Measurements from ENCODE around the gene TAS2R50.

TAS2R50 gene

GRCh38 chr12:10982244-10982643 is 4.5 kb downstream of the TAS2R50 start:
- DNase-seq (peak; percentile 41 to 55 (median 42)), ATAC-seq (replicated peaks) (peak; percentile 95)
- H3K4me1 Mint-ChIP-seq (ENCODE audit: low read depth in 2 of 2), result peaks cover 21 to 27% of the 10 kb centered on the region in 2 donors
- H3K27me3 Mint-ChIP-seq, result peaks cover 27 to 42% of the 10 kb centered on the region in 2 donors
- H3K4me3 Mint-ChIP-seq, result peak overlapping the region in 1 of 2 donors; percentile 36
- H3K9me3 Mint-ChIP-seq, result no peaks in the 10 kb centered on the region
- no peak overlapping the region for H3K27ac Mint-ChIP-seq
- no peaks in the 10 kb centered on the region for H3K36me3 Mint-ChIP-seq (ENCODE audit: insufficient read depth)

GRCh38 chr12:10974965-10975364 is 11.7 kb downstream of the TAS2R50 start:
- H3K36me3 Mint-ChIP-seq (ENCODE audit: insufficient read depth), result no peaks in the 10 kb centered on the region
- no peak for DNase-seq
- peaks cover 16 to 47% of the 10 kb centered on the region in 2 donors for H3K27me3 Mint-ChIP-seq
- peaks cover 15 to 18% of the 10 kb centered on the region in 2 donors for H3K4me1 Mint-ChIP-seq (ENCODE audit: low read depth in 2 of 2)
- no peaks in the 10 kb centered on the region for H3K9me3 Mint-ChIP-seq
- ATAC-seq (replicated peaks), result no peak
- H3K27ac Mint-ChIP-seq, result no peak overlapping the region
- H3K4me3 Mint-ChIP-seq, result no peak overlapping the region

GRCh38 chr12:10968765-10969456 is 17.8 kb downstream of the TAS2R50 start:
- H3K27ac Mint-ChIP-seq, result no peak overlapping the region
- H3K4me3 Mint-ChIP-seq, result no peak overlapping the region
- ATAC-seq (replicated peaks) (no peak), DNase-seq (no peak)
- no peaks in the 10 kb centered on the region for H3K9me3 Mint-ChIP-seq
- no peaks in the 10 kb centered on the region for H3K36me3 Mint-ChIP-seq (ENCODE audit: insufficient read depth)
- H3K4me1 Mint-ChIP-seq (ENCODE audit: low read depth in 2 of 2), result peaks cover 0 to 2% of the 10 kb centered on the region in 2 donors
- no peaks in the 10 kb centered on the region for H3K27me3 Mint-ChIP-seq

GRCh38 chr12:10967409-10967808 is 19.3 kb downstream of the TAS2R50 start:
- Mint-ChIP-seq H3K27ac (no peak overlapping the region), H3K4me3 (no peak overlapping the region), H3K36me3 (ENCODE audit: insufficient read depth) (no peaks in the 10 kb centered on the region), H3K4me1 (ENCODE audit: low read depth in 2 of 2) (peaks cover 0 to 2% of the 10 kb centered on the region in 2 donors), H3K27me3 (no peaks in the 10 kb centered on the region), H3K9me3 (no peaks in the 10 kb centered on the region)
- DNase-seq (no peak), ATAC-seq (replicated peaks) (no peak)

GRCh38 chr12:10966314-10966713 is 20.4 kb downstream of the TAS2R50 start:
- Mint-ChIP-seq H3K4me3 (no peak overlapping the region), H3K36me3 (ENCODE audit: insufficient read depth) (no peaks in the 10 kb centered on the region), H3K9me3 (no peaks in the 10 kb centered on the region), H3K4me1 (ENCODE audit: low read depth in 2 of 2) (peaks cover 2 to 5% of the 10 kb centered on the region in 2 donors), H3K27me3 (no peaks in the 10 kb centered on the region), H3K27ac (peak overlapping the region in 1 of 2 donors; percentile 30)
- DNase-seq (no peak), ATAC-seq (replicated peaks) (no peak)

- Mint-ChIP-seq H3K36me3 (ENCODE audit: insufficient read depth) (peaks cover 2% of the 10 kb centered on the region), H3K9me3 (no peaks in the 10 kb centered on the region), H3K27ac (no peak overlapping the region), H3K27me3 (no peaks in the 10 kb centered on the region), H3K4me1 (ENCODE audit: low read depth in 2 of 2) (peaks cover 9 to 10% of the 10 kb centered on the region in 2 donors), H3K4me3 (no peak overlapping the region)
- ATAC-seq (replicated peaks) (no peak), DNase-seq (no peak)
Measured at GRCh38 chr12:10965476-10965875, 21.2 kb downstream of the TAS2R50 start.

GRCh38 chr12:10960211-10960610 is 26.5 kb downstream of the TAS2R50 start:
- H3K9me3 Mint-ChIP-seq, result peaks cover 0 to 1% of the 10 kb centered on the region in 2 donors
- H3K36me3 Mint-ChIP-seq (ENCODE audit: insufficient read depth), result peaks cover 2% of the 10 kb centered on the region
- H3K27ac Mint-ChIP-seq, result no peak overlapping the region
- ATAC-seq (replicated peaks), result peak; percentile 82
- H3K27me3 Mint-ChIP-seq, result no peaks in the 10 kb centered on the region
- H3K4me3 Mint-ChIP-seq, result no peak overlapping the region
- peaks cover 24 to 32% of the 10 kb centered on the region in 2 donors for H3K4me1 Mint-ChIP-seq (ENCODE audit: low read depth in 2 of 2)
- no peak for DNase-seq

- no peak for DNase-seq
- Mint-ChIP-seq H3K27me3 (no peaks in the 10 kb centered on the region), H3K27ac (no peak overlapping the region), H3K36me3 (ENCODE audit: insufficient read depth) (peaks cover 2% of the 10 kb centered on the region), H3K4me1 (ENCODE audit: low read depth in 2 of 2) (peaks cover 26 to 33% of the 10 kb centered on the region in 2 donors), H3K9me3 (peaks cover 0 to 2% of the 10 kb centered on the region in 2 donors), H3K4me3 (no peak overlapping the region)
- no peak for ATAC-seq (replicated peaks)
Measured at GRCh38 chr12:10959804-10960203, 26.9 kb downstream of the TAS2R50 start.

- Mint-ChIP-seq H3K36me3 (ENCODE audit: insufficient read depth) (peaks cover 2% of the 10 kb centered on the region), H3K27me3 (no peaks in the 10 kb centered on the region), H3K27ac (peak overlapping the region in 1 of 2 donors; percentile 4), H3K4me3 (no peak overlapping the region), H3K4me1 (ENCODE audit: low read depth in 2 of 2) (peaks cover 38 to 50% of the 10 kb centered on the region in 2 donors), H3K9me3 (peaks cover 0 to 2% of the 10 kb centered on the region in 2 donors)
- ATAC-seq (replicated peaks), result no peak
- DNase-seq, result no peak
Measured at GRCh38 chr12:10957741-10958140, 29.0 kb downstream of the TAS2R50 start.

GRCh38 chr12:10956085-10956484 is 30.6 kb downstream of the TAS2R50 start:
- DNase-seq, result no peak
- H3K9me3 Mint-ChIP-seq, result peaks cover 0 to 2% of the 10 kb centered on the region in 2 donors
- peaks cover 2% of the 10 kb centered on the region for H3K36me3 Mint-ChIP-seq (ENCODE audit: insufficient read depth)
- no peak for ATAC-seq (replicated peaks)
- H3K4me3 Mint-ChIP-seq, result no peak overlapping the region
- no peak overlapping the region for H3K27ac Mint-ChIP-seq
- H3K27me3 Mint-ChIP-seq, result no peaks in the 10 kb centered on the region
- peaks cover 36 to 42% of the 10 kb centered on the region in 2 donors for H3K4me1 Mint-ChIP-seq (ENCODE audit: low read depth in 2 of 2)

- Mint-ChIP-seq H3K36me3 (ENCODE audit: insufficient read depth) (no peaks in the 10 kb centered on the region), H3K4me1 (ENCODE audit: low read depth in 2 of 2) (peaks cover 21 to 30% of the 10 kb centered on the region in 2 donors), H3K27ac (no peak overlapping the region), H3K9me3 (peaks cover 0 to 2% of the 10 kb centered on the region in 2 donors), H3K27me3 (no peaks in the 10 kb centered on the region), H3K4me3 (no peak overlapping the region)
- DNase-seq (no peak), ATAC-seq (replicated peaks) (no peak)
Measured at GRCh38 chr12:10952645-10953044, 34.1 kb downstream of the TAS2R50 start.

- ATAC-seq (replicated peaks) (no peak), DNase-seq (no peak)
- no peaks in the 10 kb centered on the region for H3K9me3 Mint-ChIP-seq
- H3K36me3 Mint-ChIP-seq (ENCODE audit: insufficient read depth), result no peaks in the 10 kb centered on the region
- no peaks in the 10 kb centered on the region for H3K27me3 Mint-ChIP-seq
- no peak overlapping the region for H3K4me3 Mint-ChIP-seq
- peak overlapping the region in 1 of 2 donors; percentile 26 for H3K27ac Mint-ChIP-seq
- H3K4me1 Mint-ChIP-seq (ENCODE audit: low read depth in 2 of 2), result no peaks in the 10 kb centered on the region
Measured at GRCh38 chr12:10943167-10943566, 43.5 kb downstream of the TAS2R50 start.

- no peak overlapping the region for H3K4me3 Mint-ChIP-seq
- no peak for ATAC-seq (replicated peaks)
- H3K27ac Mint-ChIP-seq, result peak overlapping the region in 1 of 2 donors; percentile 36
- H3K27me3 Mint-ChIP-seq, result no peaks in the 10 kb centered on the region
- no peak for DNase-seq
- no peaks in the 10 kb centered on the region for H3K4me1 Mint-ChIP-seq (ENCODE audit: low read depth in 2 of 2)
- H3K9me3 Mint-ChIP-seq, result no peaks in the 10 kb centered on the region
- no peaks in the 10 kb centered on the region for H3K36me3 Mint-ChIP-seq (ENCODE audit: insufficient read depth)
Measured at GRCh38 chr12:10941916-10942607, 44.6 kb downstream of the TAS2R50 start.

- Mint-ChIP-seq H3K4me1 (ENCODE audit: low read depth in 2 of 2) (no peaks in the 10 kb centered on the region), H3K36me3 (ENCODE audit: insufficient read depth) (no peaks in the 10 kb centered on the region), H3K9me3 (no peaks in the 10 kb centered on the region), H3K4me3 (no peak overlapping the region), H3K27me3 (no peaks in the 10 kb centered on the region), H3K27ac (no peak overlapping the region)
- DNase-seq (no peak), ATAC-seq (replicated peaks) (no peak)
Measured at GRCh38 chr12:10941369-10941768, 45.3 kb downstream of the TAS2R50 start.
